ENCODE results near the gene TAS1R1. TPM values are rescaled to one million over a fixed set of nuclear protein-coding genes. Genes with fewer than 3 reads are reported as not detected.

Gene TAS1R1
- polyA plus RNA-seq, 2 of the 4 experiments (the other 2 are of a cell fraction) = not detected

DNA sequence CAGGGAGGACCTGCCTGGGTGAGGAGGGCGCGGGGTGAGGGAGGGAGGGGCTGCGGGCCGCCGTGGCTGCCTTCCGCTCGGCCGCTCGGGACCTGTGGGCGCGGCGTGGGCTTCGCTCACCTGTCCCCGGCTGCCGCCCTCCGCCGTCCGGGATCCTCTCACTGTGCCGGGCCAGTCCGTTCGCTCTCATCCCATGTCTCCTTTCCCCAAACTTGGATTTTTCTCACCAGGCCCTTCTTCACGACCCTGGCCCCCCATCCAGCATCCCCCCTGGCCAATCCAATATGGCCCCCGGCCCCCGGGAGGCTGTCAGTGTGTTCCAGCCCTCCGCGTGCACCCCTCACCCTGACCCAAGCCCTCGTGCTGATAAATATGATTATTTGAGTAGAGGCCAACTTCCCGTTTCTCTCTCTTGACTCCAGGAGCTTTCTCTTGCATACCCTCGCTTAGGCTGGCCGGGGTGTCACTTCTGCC lies 25.0 kb downstream of the TAS1R1 start (continued):
- TF ChIP-seq, protein P1, sequence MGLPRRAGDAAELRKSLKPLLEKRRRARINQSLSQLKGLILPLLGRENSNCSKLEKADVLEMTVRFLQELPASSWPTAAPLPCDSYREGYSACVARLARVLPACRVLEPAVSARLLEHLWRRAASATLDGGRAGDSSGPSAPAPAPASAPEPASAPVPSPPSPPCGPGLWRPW (IDR thresholded peaks at IDR 0.05) = no peak

DNA sequence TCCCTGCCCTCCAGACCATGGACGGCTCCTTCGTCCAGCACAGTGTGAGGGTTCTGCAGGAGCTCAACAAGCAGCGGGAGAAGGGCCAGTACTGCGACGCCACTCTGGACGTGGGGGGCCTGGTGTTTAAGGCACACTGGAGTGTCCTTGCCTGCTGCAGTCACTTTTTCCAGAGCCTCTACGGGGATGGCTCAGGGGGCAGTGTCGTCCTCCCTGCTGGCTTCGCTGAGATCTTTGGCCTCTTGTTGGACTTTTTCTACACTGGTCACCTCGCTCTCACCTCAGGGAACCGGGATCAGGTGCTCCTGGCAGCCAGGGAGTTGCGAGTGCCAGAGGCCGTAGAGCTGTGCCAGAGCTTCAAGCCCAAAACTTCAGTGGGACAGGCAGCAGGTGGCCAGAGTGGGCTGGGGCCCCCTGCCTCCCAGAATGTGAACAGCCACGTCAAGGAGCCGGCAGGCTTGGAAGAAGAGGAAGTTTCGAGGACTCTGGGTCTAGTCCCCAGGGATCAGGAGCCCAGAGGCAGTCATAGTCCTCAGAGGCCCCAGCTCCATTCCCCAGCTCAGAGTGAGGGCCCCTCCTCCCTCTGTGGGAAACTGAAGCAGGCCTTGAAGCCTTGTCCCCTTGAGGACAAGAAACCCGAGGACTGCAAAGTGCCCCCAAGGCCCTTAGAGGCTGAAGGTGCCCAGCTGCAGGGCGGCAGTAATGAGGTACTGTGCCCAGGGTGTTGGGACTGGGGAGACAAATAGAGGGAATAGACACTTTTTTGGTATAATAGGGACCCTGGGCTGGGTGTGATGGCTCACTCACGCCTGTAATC lies 25.7 kb downstream of the TAS1R1 start:
- CTCF ChIA-PET = interaction anchor here (0.9 to 3.9 kb wide), 2 partner anchors 27 to 121 kb away, joined by 5 to 16 read pairs; partner anchors contain the start of genes DNAJC11, NOL9 and TAS1R1
- FAIRE-seq = no peak
- 43% methylated on average over 15 of the region's 19 CpGs for WGBS (ENCODE audit: missing lambda C conversion rate)
- Histone ChIP-seq H3K4me2 (peak overlapping the region; percentile 92), H3K9me3 (no peaks in the 10 kb centered on the region), H3K4me1 (peaks cover 25% of the 10 kb centered on the region), H3K27ac (peak overlapping the region; percentile 80 to 93; a peak in 5 of 6 replicates), H3K4me3 (peak overlapping the region; percentile 88)
- ATAC-seq = peak in 1 of 2 experiments; percentile 7; a peak in 3 of 6 replicates
- no peak for TF ChIP-seq CHD4 (IDR thresholded peaks at IDR 0.05; ENCODE audit: borderline replicate concordance)
- TF ChIP-seq, protein P1 (IDR thresholded peaks at IDR 0.05) = no peak
- no peak for TF ChIP-seq SREBF2 (IDR thresholded peaks at IDR 0.05)
- POLR2A ChIA-PET = interaction anchor here (1.2 to 1.6 kb wide), 2 partner anchors 8 to 20 kb away, joined by 3 to 5 read pairs; no protein-coding TSS in a partner anchor
- no peak for DNase-seq (ENCODE audit: low read depth in 1 of 2, low spot score in 1 of 2)

DNA sequence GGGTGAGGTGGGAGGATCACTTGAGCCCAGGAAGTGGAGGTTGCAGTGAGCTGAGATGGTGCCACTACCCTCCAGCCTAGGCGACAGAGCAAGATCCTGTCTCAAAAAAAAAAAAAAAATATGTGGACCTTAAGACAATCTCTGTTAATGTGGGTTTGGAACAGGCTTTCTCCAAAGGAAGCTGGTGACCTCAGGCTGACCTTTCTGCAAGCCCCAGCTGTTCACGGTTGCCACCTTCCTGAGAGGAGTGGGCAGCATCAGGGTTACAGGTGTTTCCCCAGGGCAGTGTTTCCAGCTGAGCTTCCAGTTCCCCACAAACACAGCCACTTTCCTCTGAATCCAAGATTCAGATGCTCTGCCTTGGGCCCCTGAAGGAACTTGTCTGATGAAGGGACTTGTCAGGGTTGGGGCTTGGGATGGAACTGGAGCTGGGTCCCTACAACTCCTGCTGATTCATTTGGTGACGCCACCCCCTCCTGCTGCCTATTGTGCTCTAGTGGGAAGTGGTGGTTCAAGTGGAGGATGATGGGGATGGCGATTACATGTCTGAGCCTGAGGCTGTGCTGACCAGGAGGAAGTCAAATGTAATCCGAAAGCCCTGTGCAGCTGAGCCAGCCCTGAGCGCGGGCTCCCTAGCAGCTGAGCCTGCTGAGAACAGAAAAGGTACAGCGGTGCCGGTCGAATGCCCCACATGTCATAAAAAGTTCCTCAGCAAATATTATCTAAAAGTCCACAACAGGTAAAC lies 26.6 kb downstream of the TAS1R1 start:
- TF ChIP-seq HOXB5 (CRISPR knock-in tag; IDR thresholded peaks at IDR 0.05) (no peak), GATA3 (IDR thresholded peaks at IDR 0.05; ENCODE audit: borderline replicate concordance) (no peak), JUN (IDR thresholded peaks at IDR 0.05) (no peak), RFX5 (IDR thresholded peaks at IDR 0.05) (no peak), HEYL (CRISPR knock-in tag; IDR thresholded peaks at IDR 0.05) (no peak), HOXA7 (CRISPR knock-in tag; IDR thresholded peaks at IDR 0.05) (no peak), ZC3H11A (IDR thresholded peaks at IDR 0.05) (no peak), EP300 (IDR thresholded peaks at IDR 0.05) (no peak), CHD4 (IDR thresholded peaks at IDR 0.05; ENCODE audit: borderline replicate concordance) (no peak), POLR2AphosphoS2 (conservative IDR thresholded peaks at IDR 0.05; ENCODE audit: low read length) (no peak), NFE2L2 (conservative IDR thresholded peaks at IDR 0.05; ENCODE audit: low read length) (no peak), ZNF302 (CRISPR knock-in tag; IDR thresholded peaks at IDR 0.05) (no peak), MAFK (IDR thresholded peaks at IDR 0.05; ENCODE audit: partially characterized antibody) (no peak), MYC (IDR thresholded peaks at IDR 0.05; ENCODE audit: borderline replicate concordance, low read length) (no peak), CBX8 (IDR thresholded peaks at IDR 0.05) (no peak), HOXB13 (CRISPR knock-in tag; IDR thresholded peaks at IDR 0.05; ENCODE audit: low read depth) (no peak)
- TF ChIP-seq, protein P1 (IDR thresholded peaks at IDR 0.05) = no peak
- TF ChIP-seq, protein P2, sequence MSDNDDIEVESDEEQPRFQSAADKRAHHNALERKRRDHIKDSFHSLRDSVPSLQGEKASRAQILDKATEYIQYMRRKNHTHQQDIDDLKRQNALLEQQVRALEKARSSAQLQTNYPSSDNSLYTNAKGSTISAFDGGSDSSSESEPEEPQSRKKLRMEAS (IDR thresholded peaks at IDR 0.05) = no peak
- TF ChIP-seq, protein P3, sequence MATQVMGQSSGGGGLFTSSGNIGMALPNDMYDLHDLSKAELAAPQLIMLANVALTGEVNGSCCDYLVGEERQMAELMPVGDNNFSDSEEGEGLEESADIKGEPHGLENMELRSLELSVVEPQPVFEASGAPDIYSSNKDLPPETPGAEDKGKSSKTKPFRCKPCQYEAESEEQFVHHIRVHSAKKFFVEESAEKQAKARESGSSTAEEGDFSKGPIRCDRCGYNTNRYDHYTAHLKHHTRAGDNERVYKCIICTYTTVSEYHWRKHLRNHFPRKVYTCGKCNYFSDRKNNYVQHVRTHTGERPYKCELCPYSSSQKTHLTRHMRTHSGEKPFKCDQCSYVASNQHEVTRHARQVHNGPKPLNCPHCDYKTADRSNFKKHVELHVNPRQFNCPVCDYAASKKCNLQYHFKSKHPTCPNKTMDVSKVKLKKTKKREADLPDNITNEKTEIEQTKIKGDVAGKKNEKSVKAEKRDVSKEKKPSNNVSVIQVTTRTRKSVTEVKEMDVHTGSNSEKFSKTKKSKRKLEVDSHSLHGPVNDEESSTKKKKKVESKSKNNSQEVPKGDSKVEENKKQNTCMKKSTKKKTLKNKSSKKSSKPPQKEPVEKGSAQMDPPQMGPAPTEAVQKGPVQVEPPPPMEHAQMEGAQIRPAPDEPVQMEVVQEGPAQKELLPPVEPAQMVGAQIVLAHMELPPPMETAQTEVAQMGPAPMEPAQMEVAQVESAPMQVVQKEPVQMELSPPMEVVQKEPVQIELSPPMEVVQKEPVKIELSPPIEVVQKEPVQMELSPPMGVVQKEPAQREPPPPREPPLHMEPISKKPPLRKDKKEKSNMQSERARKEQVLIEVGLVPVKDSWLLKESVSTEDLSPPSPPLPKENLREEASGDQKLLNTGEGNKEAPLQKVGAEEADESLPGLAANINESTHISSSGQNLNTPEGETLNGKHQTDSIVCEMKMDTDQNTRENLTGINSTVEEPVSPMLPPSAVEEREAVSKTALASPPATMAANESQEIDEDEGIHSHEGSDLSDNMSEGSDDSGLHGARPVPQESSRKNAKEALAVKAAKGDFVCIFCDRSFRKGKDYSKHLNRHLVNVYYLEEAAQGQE (IDR thresholded peaks at IDR 0.05) = no peak
- TF ChIP-seq, protein P4, sequence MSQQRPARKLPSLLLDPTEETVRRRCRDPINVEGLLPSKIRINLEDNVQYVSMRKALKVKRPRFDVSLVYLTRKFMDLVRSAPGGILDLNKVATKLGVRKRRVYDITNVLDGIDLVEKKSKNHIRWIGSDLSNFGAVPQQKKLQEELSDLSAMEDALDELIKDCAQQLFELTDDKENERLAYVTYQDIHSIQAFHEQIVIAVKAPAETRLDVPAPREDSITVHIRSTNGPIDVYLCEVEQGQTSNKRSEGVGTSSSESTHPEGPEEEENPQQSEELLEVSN (IDR thresholded peaks at IDR 0.05; ENCODE audit: borderline replicate concordance, low read depth) = no peak
- ChIA-PET CTCF (interaction anchor here (0.9 to 3.9 kb wide), 2 partner anchors 28 to 120 kb away, joined by 5 to 16 read pairs; partner anchors contain the start of genes DNAJC11, NOL9 and TAS1R1), POLR2A (no interaction called here)
- H3K4me1 ChIP-seq = peaks cover 25% of the 10 kb centered on the region
- FAIRE-seq = no peak
- peak overlapping the region; percentile 92 for H3K4me2 ChIP-seq
- DNase-seq (ENCODE audit: low read depth in 1 of 2, low spot score in 1 of 2) = no peak
- H3K4me3 ChIP-seq = no peak overlapping the region
- no peak for ATAC-seq
- no peak overlapping the region for H3K27ac ChIP-seq
- H3K9me3 ChIP-seq = no peaks in the 10 kb centered on the region
- 82% methylated on average over 9 of the region's 10 CpGs for WGBS (ENCODE audit: missing lambda C conversion rate)

Data from A549 (cell line).